Loucy (cell line): ENCODE data around the gene TIAM2.

Experiments used
- H2AFZ ChIP-seq: fragments of 200-600 bp; sonication (generic); 2 replicates; pipeline ENCODE4 v1.6.0; 2016; ENCODE audit warnings: antibody characterized with exemption, mild to moderate bottlenecking, low read length, moderate library complexity
- H3F3A ChIP-seq: fragments of 200-600 bp; 2 replicates; pipeline ENCODE4 v1.6.0; 2016; ENCODE audit warnings: antibody characterized with exemption, low read depth, mild to moderate bottlenecking
- H3K27me3 ChIP-seq: fragments of 200-600 bp; sonication (generic); 2 replicates; pipeline ENCODE4 v1.6.1; 2014; ENCODE audit warnings: low read length, mild to moderate bottlenecking; ENCODE audit not compliant: insufficient read depth, poor library complexity, severe bottlenecking
- H3K36me3 ChIP-seq: fragments of 200-600 bp; sonication (generic); 2 replicates; pipeline ENCODE4 v1.6.1; 2016; ENCODE audit warnings: low read length; ENCODE audit not compliant: insufficient read depth
- H3K4me1 ChIP-seq: fragments of 200-600 bp; sonication (generic); 2 replicates; pipeline ENCODE4 v1.5.1; 2014; ENCODE audit warnings: low read length, mild to moderate bottlenecking; ENCODE audit not compliant: insufficient read depth, poor library complexity, severe bottlenecking
- H3K4me2 ChIP-seq: fragments of 200-600 bp; sonication (generic); 2 replicates; pipeline ENCODE4 v1.6.0; 2014; ENCODE audit warnings: antibody characterized with exemption, low read length, low read depth, mild to moderate bottlenecking; ENCODE audit not compliant: poor library complexity, severe bottlenecking
- H3K4me3 ChIP-seq: fragments of 200-600 bp; sonication (generic); 2 replicates; pipeline ENCODE4 v1.5.1; 2014; ENCODE audit warnings: low read length, mild to moderate bottlenecking, mixed read lengths; ENCODE audit not compliant: poor library complexity, severe bottlenecking
- H3K79me2 ChIP-seq: fragments of 200-600 bp; sonication (generic); 2 replicates; pipeline ENCODE4 v1.6.1; 2014; ENCODE audit warnings: low read length; ENCODE audit not compliant: insufficient read depth
- H3K9ac ChIP-seq: fragments of 200-600 bp; sonication (generic); 2 replicates; pipeline ENCODE4 v1.6.0; 2014; ENCODE audit warnings: mild to moderate bottlenecking, low read depth, low read length, moderate library complexity; ENCODE audit not compliant: poor library complexity, severe bottlenecking
- H3K9me2 ChIP-seq: fragments of 200-600 bp; sonication (generic); replicated peaks from 2 replicates; pipeline ENCODE4 v1.6.1; 2016; ENCODE audit warnings: low read depth, low read length, mixed read lengths
- H3K9me3 ChIP-seq: fragments of 200-600 bp; sonication (generic); 2 replicates; pipeline ENCODE4 v1.6.1; 2014; ENCODE audit warnings: mild to moderate bottlenecking, antibody characterized with exemption, low read length, low read depth; ENCODE audit not compliant: insufficient read depth
- H4K20me1 ChIP-seq: fragments of 200-600 bp; sonication (generic); 2 replicates; pipeline ENCODE4 v1.6.0; 2014; ENCODE audit warnings: antibody characterized with exemption, low read length, mild to moderate bottlenecking; ENCODE audit not compliant: insufficient read depth, poor library complexity, severe bottlenecking
- EZH2phosphoT487 ChIP-seq: fragments of 200-600 bp; IDR thresholded peaks from 2 replicates; pipeline ENCODE4 v1.6.1; 2018; ENCODE audit warnings: antibody characterized with exemption, mild to moderate bottlenecking, moderate library complexity, borderline replicate concordance
- TF ChIP-seq, protein P1 (sequence below): fragments of 200-600 bp; sonication (generic); conservative IDR thresholded peaks from 2 replicates; pipeline ENCODE4 v1.5.1; 2014; ENCODE audit warnings: mild to moderate bottlenecking, antibody characterized with exemption, low read length

Gene TIAM2

DNA sequence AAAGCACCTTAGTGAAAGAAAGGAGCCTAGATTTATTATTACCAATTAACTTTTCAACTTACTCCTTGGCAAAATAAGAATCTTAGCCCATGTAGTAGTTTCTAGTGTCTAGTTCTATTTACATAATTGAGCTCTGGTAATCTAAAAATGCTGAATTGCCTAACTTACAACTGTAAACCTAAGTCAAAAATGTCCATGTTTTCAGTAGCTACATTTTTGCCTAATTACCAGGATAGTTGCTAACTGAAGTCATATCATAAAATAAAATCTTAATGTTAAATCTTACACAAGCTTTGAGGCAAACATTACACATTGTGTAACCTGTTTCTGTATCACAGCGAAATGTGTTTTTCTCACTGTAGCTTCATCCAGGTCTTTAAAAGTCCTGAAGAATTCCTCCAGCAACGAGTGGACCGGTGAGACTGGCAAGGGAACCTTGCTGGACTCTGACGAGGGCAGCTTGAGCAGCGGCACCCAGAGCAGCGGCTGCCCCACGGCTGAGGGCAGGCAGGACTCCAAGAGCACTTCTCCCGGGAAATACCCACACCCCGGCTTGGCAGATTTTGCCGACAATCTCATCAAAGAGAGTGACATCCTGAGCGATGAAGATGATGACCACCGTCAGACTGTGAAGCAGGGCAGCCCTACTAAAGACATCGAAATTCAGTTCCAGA lies 261.1 kb downstream of the TIAM2 start:
- Histone ChIP-seq H3K4me2 (no peak overlapping the region), H3K9me2 (no peaks in the 10 kb centered on the region), H3K4me3 (no peak overlapping the region), H3K9ac (no peak overlapping the region), H3F3A (no peaks in the 10 kb centered on the region), H2AFZ (no peak overlapping the region), H3K4me1 (no peaks in the 10 kb centered on the region), H3K27me3 (no peaks in the 10 kb centered on the region), H3K36me3 (peaks cover 77% of the 10 kb centered on the region; the same call in 1 of the 2 replicates), H3K9me3 (no peaks in the 10 kb centered on the region), H4K20me1 (no peaks in the 10 kb centered on the region), H3K79me2 (no peaks in the 10 kb centered on the region)
- TF ChIP-seq EZH2phosphoT487, result no peak
- TF ChIP-seq, protein P1, sequence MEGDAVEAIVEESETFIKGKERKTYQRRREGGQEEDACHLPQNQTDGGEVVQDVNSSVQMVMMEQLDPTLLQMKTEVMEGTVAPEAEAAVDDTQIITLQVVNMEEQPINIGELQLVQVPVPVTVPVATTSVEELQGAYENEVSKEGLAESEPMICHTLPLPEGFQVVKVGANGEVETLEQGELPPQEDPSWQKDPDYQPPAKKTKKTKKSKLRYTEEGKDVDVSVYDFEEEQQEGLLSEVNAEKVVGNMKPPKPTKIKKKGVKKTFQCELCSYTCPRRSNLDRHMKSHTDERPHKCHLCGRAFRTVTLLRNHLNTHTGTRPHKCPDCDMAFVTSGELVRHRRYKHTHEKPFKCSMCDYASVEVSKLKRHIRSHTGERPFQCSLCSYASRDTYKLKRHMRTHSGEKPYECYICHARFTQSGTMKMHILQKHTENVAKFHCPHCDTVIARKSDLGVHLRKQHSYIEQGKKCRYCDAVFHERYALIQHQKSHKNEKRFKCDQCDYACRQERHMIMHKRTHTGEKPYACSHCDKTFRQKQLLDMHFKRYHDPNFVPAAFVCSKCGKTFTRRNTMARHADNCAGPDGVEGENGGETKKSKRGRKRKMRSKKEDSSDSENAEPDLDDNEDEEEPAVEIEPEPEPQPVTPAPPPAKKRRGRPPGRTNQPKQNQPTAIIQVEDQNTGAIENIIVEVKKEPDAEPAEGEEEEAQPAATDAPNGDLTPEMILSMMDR, result no peak

DNA sequence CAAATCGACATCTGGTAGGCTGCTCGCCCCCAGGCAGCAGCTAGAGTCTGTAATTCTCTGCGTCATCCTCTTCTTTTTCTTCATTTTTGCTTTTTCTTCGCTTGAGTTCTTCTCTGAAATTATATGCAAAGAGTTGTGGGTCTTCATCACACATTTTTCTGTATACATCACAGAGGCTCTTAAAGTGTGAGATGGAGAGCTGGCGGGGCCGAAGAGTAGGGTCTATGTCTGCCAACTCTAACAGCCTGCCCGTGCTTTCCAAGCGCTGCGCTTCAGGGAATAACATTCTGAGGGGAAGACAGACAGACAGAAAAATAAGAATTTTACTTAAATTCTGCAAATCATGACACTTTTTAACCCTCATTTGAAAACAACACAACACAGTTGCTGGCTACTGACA lies 262.7 kb downstream of the TIAM2 start:
- Histone ChIP-seq H3K36me3 (peaks cover 71% of the 10 kb centered on the region; the same call in 1 of the 2 replicates), H3F3A (no peaks in the 10 kb centered on the region), H3K9me3 (no peaks in the 10 kb centered on the region), H3K9ac (no peak overlapping the region), H2AFZ (no peak overlapping the region), H3K9me2 (no peaks in the 10 kb centered on the region), H4K20me1 (no peaks in the 10 kb centered on the region), H3K4me1 (no peaks in the 10 kb centered on the region), H3K79me2 (no peaks in the 10 kb centered on the region), H3K4me3 (no peak overlapping the region), H3K4me2 (no peak overlapping the region), H3K27me3 (no peaks in the 10 kb centered on the region)
- no peak for TF ChIP-seq EZH2phosphoT487
- TF ChIP-seq, protein P1, result no peak

GRCh38 chr6:155259204-155259603 lies 264.1 kb downstream of the TIAM2 start:
- H3K79me2 ChIP-seq, result no peaks in the 10 kb centered on the region
- H3K9me2 ChIP-seq, result no peaks in the 10 kb centered on the region
- no peak overlapping the region for H2AFZ ChIP-seq
- no peak overlapping the region for H3K4me3 ChIP-seq
- H3K9me3 ChIP-seq, result no peaks in the 10 kb centered on the region
- H3K4me1 ChIP-seq, result no peaks in the 10 kb centered on the region
- H3K27me3 ChIP-seq, result no peaks in the 10 kb centered on the region
- H3K9ac ChIP-seq, result no peak overlapping the region
- H4K20me1 ChIP-seq, result no peaks in the 10 kb centered on the region
- H3K36me3 ChIP-seq, result peaks cover 67% of the 10 kb centered on the region; the same call in 1 of the 2 replicates
- no peaks in the 10 kb centered on the region for H3F3A ChIP-seq
- TF ChIP-seq, protein P1, result no peak
- no peak for TF ChIP-seq EZH2phosphoT487
- H3K4me2 ChIP-seq, result no peak overlapping the region
